Kidney epithelial cell (primary cell): ENCODE measurements around the gene VILL. TPM values are rescaled to one million over a fixed set of nuclear protein-coding genes. Genes with fewer than 3 reads are reported as not detected.

Source experiments
- DNase-seq: peaks from one replicate; pipeline ENCODE4 v3.0.0-alpha.2; 2010; ENCODE audit warnings: low read depth
- H3K27me3 ChIP-seq: 2 replicates; pipeline ENCODE4 v1.6.0; 2011; ENCODE audit warnings: low read length; ENCODE audit not compliant: control insufficient read depth, insufficient read depth
- H3K36me3 ChIP-seq: 2 replicates; pipeline ENCODE4 v1.5.1; 2011; ENCODE audit warnings: low read length; ENCODE audit not compliant: control insufficient read depth, insufficient read depth
- H3K4me3 ChIP-seq: 2 replicates; pipeline ENCODE4 v1.5.1; 2011; ENCODE audit warnings: low read depth, mild to moderate bottlenecking, control low read depth, low read length
- total RNA-seq: library from RNA; depleted of rRNA; stranded (reverse); fragments of >200 nt; gene quantifications from 2 replicates; pipeline ENCODE4 v1.2.3, GENCODE V29; 2015
- TF ChIP-seq, protein P1 (sequence below): IDR thresholded peaks from 2 replicates; pipeline ENCODE4 v1.5.1; 2011; ENCODE audit warnings: mild to moderate bottlenecking, moderate library complexity, low read length, control low read depth, inconsistent platforms; ENCODE audit not compliant: insufficient read depth, poor library complexity, severe bottlenecking

Gene VILL
- 7.8 and 11.6 TPM in 2 replicates for total RNA-seq

DNA sequence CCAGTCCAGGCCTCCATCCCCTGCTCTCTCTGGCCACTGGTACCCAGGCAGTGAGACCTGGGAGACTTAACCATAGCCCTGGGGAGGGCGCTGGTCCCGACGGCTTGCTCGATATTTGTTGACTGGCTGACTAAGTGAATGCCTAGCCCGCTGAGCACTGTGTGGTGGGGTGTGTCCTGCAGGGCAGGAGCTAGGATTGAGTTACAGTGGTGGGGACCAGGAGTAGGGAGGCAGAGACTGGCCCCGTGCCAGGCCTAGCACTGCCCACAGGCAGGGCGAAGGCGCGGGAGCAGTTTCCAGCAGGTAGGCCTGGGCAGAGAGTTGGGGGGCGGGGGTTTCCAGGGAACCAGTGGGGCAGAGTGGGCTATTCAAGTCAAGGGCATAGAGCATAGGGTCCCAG lies at the start of gene VILL:
TSS of gene VILL (plus strand) at position 260 of the 400 bp plus-strand sequence. CDS start 2,887 bp downstream, outside the sequence.
- Histone ChIP-seq H3K36me3 (peaks cover 1% of the 10 kb centered on the region), H3K4me3 (no peak within 1 kb of the TSS), H3K27me3 (no peaks in the 10 kb centered on the region)
- no peak for DNase-seq
- TF ChIP-seq, protein P1, sequence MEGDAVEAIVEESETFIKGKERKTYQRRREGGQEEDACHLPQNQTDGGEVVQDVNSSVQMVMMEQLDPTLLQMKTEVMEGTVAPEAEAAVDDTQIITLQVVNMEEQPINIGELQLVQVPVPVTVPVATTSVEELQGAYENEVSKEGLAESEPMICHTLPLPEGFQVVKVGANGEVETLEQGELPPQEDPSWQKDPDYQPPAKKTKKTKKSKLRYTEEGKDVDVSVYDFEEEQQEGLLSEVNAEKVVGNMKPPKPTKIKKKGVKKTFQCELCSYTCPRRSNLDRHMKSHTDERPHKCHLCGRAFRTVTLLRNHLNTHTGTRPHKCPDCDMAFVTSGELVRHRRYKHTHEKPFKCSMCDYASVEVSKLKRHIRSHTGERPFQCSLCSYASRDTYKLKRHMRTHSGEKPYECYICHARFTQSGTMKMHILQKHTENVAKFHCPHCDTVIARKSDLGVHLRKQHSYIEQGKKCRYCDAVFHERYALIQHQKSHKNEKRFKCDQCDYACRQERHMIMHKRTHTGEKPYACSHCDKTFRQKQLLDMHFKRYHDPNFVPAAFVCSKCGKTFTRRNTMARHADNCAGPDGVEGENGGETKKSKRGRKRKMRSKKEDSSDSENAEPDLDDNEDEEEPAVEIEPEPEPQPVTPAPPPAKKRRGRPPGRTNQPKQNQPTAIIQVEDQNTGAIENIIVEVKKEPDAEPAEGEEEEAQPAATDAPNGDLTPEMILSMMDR: no peak

DNA sequence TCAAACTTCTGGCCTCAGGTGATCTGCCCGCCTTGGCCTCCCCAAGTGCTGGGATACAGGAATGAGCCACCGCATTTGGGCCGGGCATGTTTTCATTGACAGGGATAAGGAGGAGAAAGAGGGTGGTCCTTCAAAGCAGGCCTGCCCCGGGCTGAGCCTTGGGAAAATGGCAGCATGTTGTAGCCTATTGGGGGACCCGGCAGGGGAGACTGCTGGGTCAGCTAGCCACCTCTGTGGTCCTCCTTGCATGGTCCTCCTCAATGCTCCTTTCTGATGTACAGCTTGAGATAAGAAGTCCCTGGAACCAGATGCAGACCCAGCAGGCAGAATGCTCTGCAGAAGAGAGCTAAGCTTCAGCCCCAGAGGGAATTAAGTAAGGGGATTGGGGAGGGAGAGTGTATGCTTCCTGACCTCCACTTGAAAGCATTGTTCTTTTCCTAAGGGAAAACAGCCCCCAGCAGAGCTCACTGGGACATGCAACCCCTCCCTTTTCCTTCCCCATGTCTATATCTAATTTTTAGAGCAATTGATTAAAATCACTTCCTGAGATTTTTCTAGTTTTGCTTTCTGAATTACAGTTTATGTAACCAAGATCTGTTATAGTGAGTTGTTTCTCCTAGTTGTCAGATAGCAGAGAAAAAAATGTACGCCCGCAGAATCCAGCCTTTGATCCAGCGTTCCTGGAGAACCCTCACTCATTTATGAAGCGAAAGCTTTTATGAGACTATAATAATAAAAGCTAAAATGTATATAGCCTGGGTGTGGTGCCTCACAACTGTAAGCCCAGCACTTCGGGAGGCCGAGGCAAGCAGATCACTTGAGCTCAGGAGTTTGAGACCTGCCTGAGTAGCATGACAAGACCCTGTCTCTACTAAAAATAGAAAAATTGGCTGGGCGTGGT lies 48.7 kb upstream of the VILL start:
- TF ChIP-seq, protein P1: no peak
- Histone ChIP-seq H3K36me3 (no peaks in the 10 kb centered on the region), H3K4me3 (no peak overlapping the region), H3K27me3 (no peaks in the 10 kb centered on the region)
- DNase-seq: no peak

DNA sequence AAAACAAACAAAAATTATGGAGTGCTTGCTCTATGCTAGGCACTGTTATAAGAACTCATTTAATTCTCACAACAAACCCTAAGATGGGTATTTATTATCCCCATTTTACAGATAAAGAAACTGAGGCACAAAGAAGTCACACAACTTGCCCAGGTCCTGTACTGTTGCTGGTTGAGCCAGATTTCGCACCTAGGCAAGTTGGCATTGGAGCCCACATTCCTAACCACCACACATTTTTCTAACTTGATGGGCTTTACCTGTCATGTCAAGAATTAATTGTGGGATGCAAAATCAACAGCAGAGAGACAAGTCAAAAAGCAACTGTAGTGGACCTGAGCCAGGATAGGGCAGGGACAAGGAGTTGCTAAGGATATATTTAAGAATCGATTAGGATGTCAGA lies 47.9 kb upstream of the VILL start:
- Histone ChIP-seq H3K36me3 (no peaks in the 10 kb centered on the region), H3K27me3 (no peaks in the 10 kb centered on the region), H3K4me3 (no peak overlapping the region)
- DNase-seq: no peak
- TF ChIP-seq, protein P1: no peak

DNA sequence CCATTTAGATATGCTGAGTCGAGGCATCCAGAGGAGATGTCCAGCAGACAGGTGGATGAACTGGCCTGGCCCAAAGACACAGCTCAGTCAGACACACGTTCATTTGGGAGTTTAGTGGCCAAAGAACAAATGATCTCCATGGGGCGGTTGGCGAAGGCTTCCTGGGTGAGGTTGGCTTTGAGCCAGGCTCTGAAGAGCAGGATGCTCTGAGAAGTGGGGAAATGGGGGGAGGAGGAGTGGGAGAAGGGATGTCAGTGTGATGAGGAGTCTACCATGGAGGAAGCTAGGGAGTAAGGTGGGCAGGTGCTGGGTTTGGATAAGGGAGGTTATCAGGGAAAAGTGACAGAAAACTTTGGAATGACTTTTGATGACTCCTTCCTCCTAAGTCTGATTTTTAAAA lies 47.5 kb upstream of the VILL start:
- H3K36me3 ChIP-seq: no peaks in the 10 kb centered on the region
- TF ChIP-seq, protein P1: no peak
- no peaks in the 10 kb centered on the region for H3K27me3 ChIP-seq
- no peak overlapping the region for H3K4me3 ChIP-seq
- DNase-seq: no peak

DNA sequence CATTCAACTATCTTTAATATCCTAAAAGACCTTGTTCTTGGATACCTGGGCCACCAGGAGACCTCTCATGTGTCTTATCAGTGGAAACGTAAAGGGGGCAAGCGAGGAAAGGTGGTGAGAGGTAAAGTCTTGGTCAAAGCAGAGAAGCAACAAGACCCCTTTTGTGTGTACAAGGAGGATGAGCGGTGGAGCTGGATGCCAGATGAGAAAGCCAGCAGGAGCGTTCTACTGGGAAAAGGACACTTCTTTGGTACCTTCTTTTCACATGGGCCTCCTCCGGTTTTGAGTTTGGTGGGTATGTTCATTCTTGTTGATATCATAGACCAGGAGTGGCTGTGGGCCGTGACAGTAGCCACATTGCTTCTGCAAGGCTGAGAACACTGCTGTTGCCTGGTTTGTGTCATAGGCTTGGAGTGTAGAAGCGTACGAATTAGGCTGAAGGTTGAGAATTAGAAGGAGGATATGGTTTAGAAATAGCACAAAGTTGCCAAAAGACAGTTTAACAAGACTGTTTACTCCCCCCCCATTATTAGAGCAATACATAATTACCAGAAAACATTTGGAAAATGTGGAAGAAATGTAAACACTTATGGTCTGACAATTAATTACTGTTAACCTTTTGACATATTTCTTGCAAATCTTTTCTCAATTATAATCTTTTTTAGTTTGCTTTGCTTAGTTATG lies 46.8 kb upstream of the VILL start:
- H3K4me3 ChIP-seq: no peak overlapping the region
- no peaks in the 10 kb centered on the region for H3K36me3 ChIP-seq
- TF ChIP-seq, protein P1: no peak
- DNase-seq: no peak
- no peaks in the 10 kb centered on the region for H3K27me3 ChIP-seq
